HG03280 (cell line): ENCODE measurements around the gene OSCP1.

Experiments
- ATAC-seq: cut with Tn5 transposase; IDR thresholded peaks from one replicate; pipeline ENCODE4 v1.9.1; 2021; ENCODE audit warnings: mild to moderate bottlenecking, moderate library complexity; ENCODE audit not compliant: unreplicated experiment

Gene OSCP1

DNA sequence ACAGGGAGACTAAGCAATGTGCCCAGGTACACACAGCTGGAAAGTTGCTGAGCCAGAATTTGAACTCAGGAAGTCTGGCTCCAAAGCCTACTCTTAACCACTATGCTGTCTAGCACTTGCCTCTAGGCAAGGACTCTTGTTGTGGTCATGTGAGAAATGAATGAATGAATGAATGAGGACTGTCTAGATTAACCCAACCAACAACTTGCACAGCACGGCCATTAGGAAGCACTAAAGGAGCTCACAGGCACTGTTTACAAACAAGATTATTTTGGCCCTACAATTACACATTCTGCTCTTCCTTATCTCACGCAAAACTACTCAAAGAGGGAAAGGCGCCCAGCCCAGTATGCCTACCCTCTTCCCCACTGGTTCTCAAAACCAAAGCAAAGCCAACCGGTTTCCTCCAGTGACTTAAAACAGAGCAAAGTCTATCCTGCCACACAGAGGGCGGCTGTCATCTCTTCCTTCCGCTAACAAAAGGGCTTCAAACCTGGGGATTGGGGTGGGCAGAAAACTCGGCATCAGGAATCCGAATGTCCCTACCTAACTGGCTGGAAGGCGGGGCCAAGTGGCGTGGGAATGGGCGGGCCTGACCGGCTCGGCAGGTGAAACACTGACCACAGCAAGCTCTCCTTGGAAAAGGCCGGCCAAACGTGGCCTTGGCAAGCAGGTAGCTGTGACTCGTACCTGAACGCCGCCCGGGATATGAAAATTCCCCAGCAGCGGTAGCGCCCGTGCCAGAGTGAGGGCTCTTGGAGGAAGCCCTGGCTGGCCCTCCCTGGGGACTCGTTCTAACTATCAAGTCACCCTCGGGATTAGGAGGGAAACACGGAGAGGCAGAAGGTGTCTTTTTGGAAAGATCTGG is 65.5 kb downstream of the OSCP1 start:
- no peak for ATAC-seq

DNA sequence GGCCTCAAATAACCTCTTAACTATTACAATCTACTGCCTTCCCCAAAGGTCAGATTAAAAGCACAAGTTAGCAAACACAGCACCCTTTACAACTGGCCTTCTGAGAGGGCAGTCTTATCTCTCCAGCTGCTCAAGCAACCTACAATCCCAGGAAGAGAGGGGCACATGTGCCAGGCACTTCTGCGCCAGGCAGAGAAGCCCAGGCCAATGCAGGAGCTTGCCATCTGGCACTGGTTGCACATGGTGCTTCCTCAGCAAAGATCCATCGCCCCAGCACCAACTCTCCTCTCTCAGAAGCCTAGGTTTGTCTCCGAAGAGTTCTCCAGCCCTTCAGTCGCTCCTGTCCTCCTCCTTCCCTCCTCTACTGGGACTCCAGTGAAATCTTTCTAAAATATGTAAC is 67.0 kb downstream of the OSCP1 start:
- ATAC-seq: no peak

DNA sequence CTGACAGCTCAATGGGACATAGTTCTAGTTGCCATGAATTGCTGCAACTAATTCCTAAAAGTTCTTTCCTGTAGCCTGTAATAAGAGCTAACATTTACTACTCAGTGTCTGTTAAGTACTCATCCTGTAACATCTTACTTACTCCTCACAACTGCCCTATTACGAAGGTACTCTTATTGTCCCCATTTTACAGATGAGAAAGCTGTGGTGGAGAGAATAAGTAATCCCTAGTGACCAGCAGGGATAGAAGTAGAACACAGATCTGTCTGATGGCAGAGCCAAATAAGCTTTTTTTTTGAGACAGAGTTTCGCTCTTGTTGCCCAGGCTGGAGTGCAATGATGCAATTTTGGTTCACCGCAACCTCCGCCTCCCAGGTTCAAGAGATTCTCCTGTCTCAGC is 67.6 kb downstream of the OSCP1 start:
- ATAC-seq: no peak

DNA sequence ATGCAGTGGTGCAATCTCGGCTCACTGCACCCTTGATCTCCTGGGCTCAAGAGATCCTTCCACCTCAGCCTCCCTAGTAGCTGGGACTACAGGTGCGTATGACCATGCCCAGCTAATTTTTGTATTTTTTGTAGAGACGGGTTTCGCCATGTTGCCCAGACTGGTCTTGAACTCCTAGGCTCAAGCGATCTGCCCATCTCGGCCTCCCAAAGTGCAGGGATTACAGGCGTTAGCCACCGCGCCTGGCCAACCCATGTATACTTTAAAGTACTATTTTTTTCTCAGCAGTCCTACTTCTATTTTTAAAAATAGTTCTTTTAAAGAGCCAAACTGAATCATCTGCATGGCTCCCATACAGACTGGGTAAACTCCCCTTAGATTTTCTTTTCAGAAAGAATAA is 68.0 kb downstream of the OSCP1 start:
- ATAC-seq: no peak

DNA sequence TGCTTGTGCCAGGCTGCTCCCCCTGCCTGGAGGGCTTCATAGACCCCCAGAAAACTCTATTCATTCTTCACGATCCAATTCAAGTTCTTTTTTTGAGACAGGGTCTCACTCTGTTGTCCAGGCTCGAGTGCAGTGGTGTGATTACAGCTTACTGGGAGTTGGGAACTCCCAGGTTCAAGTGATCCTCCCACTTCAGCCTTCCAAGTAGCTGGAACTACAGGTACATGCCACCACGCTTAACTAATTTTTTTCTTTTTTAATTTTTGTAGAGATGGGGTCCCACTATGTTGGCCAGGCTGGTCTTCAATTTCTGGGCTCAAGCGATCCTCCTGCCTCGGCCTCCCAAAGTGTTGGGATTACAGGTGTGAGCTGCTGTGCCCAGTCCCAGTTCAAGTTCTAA is 68.8 kb downstream of the OSCP1 start:
- no peak for ATAC-seq

DNA sequence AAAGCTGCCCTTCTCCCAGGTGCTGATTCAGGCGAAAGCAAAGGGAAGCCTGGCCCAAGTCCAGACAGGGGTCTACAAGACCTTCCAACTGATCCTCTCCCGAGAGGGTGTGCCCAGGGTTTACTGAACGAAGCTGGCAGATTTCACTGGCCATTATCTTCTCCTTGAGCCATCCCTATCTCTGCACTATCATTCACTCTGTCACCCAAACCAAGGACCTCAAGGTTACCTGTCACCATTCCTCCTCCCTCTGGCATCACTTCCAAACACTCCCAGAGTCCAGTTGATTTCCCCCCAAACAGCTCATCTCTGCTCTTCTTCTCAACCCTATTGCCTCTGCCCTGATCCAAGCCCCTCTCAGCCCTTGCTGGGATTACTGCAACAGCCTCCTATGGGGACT is 69.5 kb downstream of the OSCP1 start:
- no peak for ATAC-seq

DNA sequence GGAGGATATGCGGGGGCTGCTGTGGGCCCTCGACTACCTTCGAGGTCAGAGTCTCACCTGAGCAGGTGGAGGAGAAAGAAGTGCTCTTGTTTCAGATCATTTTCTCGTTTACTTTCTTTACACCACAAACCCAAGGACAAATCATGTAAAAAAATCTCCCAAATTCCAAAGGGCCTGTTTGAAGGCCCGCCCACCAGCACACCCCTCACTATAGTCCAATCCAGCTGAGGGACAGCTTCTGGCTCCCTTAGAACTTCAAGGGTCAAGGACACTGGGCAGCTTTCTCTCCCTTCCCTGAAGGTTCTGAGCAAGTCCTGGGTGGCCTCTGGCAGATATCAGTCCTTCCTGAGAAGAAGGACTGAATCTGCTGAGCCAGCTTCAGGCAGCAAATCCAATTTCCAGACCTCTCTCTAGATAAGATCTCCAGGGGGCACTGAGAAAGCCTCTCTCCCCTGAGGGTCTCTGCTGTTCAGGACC is 70.1 kb downstream of the OSCP1 start:
- ATAC-seq: no peak

DNA sequence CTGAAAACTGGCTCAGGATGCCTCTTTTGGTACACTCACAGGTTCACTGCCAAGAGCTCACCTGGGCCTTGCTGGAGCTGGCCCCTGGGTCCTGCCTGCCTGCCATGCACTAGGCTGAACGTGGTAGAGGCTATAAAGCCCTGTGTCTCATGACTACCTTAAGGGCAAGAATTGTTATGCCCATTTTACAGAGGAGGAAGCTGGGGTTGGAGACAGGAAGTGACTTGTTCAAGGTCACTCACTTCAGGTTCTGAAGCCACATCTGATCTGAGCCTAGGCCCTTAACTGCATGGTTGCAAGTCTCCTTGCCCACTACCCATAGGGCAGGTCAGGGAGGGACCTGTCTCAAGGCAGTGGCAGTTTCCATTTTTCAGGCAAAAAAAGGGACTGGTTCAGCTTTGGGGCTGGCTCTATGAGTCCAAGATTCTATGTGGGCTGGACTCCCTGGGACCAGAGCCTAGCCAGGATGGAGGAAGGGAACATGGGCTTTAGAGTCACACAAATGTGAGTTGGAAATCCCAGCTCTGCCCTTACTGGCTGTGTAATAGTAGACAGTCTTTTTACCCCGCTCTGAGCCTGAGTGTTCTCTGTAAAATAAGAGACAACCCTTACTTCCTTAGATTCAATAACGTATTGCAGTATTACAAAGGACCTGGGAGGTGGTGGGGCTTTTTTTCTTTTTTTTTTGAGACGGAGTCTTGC is 72.3 kb downstream of the OSCP1 start:
- no peak for ATAC-seq

DNA sequence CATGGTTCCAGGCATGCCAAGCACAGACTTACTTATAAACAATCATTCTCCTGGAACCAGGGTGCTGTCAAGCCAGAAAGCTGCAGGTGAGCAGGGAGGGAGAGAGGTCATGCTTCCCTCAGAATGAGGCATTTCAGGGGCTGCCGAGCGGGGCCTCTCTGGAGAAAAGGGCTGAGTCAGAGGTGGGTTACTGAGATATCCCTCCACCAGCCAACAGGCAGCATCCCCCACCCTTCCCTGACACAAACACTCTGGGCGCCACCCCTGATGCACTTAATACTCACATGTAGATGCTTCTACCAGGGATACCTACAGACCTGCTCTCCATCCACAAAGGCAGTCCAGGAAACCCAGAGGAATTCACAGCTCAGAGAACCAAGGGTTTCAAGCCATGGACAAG is 77.6 kb downstream of the OSCP1 start:
- no peak for ATAC-seq

DNA sequence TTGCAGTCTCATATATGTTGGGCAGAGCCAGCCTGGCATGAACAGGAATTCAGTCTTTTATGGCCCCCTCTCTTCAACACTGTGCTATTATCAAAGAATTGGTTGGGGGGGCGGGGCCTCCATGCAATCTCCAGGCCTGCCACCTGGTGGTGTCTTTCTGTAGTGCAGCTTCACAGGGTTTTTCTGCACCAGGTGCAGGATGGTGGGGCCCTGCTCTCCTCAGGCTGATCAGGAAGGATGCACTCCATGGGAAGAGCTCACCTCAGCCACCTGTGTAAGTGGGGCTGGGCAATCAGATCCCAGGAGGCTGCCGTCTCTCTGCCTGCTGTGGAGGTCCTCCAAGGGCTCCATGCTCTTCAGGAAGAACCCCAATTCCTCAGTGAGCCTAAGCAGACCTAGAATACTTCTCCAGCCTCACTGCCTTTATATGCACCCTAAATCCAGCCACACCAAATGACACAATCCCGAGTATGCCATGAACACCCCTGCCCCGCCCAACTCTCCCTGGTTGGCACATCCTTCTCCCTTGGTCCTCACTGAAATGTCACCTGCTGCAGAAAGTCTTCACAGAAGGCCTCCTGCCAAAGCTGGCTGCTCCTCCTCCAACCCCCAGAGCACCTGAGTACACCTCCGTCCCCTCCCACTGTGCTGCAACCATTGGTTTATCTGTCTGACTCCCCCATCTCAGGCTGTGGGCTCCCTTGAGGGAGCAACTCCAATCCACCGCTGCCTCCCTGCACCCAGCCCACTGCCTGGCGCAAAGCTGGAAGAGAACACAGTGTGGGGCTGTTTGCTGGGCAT is 81.0 kb downstream of the OSCP1 start:
- no peak for ATAC-seq
